Mucosa of descending colon (tissue), 3 donors: Measurements from ENCODE around the gene PPP1R12C. TPM values are rescaled to one million over a fixed set of nuclear protein-coding genes. Genes with fewer than 3 reads are reported as not detected.

ENCODE experiments used
- ATAC-seq: fragments of 200-7000 bp; cut with Tn5 transposase; one replicate; pipeline ENCODE4 v1.9.1; 2020; ENCODE audit warnings: mild to moderate bottlenecking, moderate library complexity
- DNase-seq, 3 donors: peaks; one replicate each; pipeline ENCODE4 v3.0.0-alpha.2; 2020
- H3K36me3 ChIP-seq: fragments of 200-600 bp; one replicate; pipeline ENCODE4 v1.8.0; 2021; ENCODE audit warnings: low read depth, mild to moderate bottlenecking
- H3K4me1 ChIP-seq: fragments of 200-600 bp; one replicate; pipeline ENCODE4 v1.8.0; 2021; ENCODE audit warnings: low read depth, mild to moderate bottlenecking
- H3K4me3 ChIP-seq: fragments of 200-600 bp; one replicate; pipeline ENCODE4 v1.8.0; 2021; ENCODE audit warnings: mild to moderate bottlenecking
- H3K9me3 ChIP-seq: fragments of 200-600 bp; one replicate; pipeline ENCODE4 v1.8.0; 2021; ENCODE audit warnings: mild to moderate bottlenecking
- CTCF ChIP-seq: fragments of 200-600 bp; IDR thresholded peaks from one replicate; pipeline ENCODE4 v1.8.0; 2022; ENCODE audit warnings: antibody characterized with exemption, mild to moderate bottlenecking
- intact Hi-C, 2 donors: fragments of 100-400 bp; cut with DNase I in 1 of 2; cut with micrococcal nuclease in 1 of 2; formaldehyde crosslinking; loops; one replicate each; pipeline versions ENCODE4 v1.11.0 to v1.11.1; 2022; cut with DNase I, micrococcal nuclease
- total RNA-seq, 3 donors: library from RNA; stranded (reverse); fragmentation: NEBNext Ultra II Directional in 2 of 3; extraction: Animal tissue kit (Norgen Biotek cat#: 25700) in 2 of 3; gene quantifications; one replicate each; pipeline versions ENCODE4 v1.2.1 to v1.2.4, GENCODE V29; 2021 to 2023
- donor health status: DM: no; HTN: no; CAD: no; lungs with moderate emphysema.
- donor health status: DM: no; HTN: no; CAD: no.
- donor health status: DM: no; HTN: yes; CAD: no.

Gene PPP1R12C
- total RNA-seq, 3 donors from 2014 or later, result 99.8 to 236 (median 112) TPM

DNA sequence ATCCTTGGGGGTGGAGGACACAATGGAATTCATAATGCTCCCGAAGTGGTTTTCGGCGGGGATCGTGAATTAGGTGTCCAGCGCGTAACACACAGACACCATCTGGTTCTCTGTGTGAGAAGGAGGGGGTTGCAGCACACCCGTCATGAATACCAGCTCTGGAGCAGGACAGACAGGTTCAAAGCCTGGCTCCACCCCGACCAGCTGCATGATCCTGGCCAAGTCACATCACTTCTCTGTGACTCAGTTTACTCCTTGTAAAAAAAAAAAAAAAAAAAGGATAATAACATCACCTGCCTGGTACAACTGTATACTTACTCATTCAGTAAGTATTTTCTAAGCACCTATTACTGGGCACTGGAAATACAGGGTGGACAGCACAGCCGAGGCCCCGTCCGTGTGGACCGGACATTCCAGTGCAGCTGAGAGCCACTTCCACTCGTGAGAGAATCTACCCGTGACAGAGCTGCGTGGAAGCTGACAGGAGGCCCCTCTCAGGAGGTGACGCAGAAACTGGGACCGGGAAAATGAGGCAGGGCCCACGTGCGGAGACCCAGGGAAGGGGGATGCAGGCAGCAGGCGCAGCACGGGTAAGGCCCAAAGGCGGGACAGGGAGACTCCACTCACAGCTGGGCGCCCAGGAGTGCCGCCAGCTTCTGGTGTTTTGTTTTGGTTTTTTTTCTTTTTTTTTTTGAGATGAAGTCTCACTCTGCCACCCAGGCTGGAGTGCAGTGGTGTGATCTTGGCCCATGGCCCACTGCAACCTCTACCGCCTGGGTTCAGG is 66.5 kb downstream of the PPP1R12C start:
- no peak for TF ChIP-seq CTCF
- no peaks in the 10 kb centered on the region for H3K9me3 ChIP-seq
- H3K4me1 ChIP-seq, result no peaks in the 10 kb centered on the region
- no peak for DNase-seq
- H3K36me3 ChIP-seq, result peaks cover 18% of the 10 kb centered on the region
- no peak overlapping the region for H3K4me3 ChIP-seq
- intact Hi-C loops, result no loop called here
- no peak for ATAC-seq

DNA sequence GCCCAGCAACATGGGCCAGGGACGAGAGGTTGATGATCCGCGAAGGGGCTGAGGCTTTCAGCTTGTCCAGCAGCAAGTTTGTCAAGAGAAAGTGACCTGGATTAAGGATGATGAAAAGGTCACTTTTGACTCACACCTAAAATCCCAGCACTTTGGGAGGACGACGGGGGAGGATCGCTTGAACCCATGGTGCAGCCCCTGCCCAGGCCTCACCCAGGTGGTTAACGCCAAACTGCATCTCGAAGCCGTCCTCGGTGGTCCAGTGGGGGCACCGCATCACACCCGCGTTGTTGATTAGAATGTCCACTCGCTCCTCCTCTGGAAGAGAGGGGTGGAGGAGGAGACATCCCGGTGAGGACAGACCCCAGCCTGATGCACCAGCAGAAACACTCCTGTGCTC is 69.0 kb downstream of the PPP1R12C start:
- ATAC-seq (no peak), DNase-seq (no peak)
- no peaks in the 10 kb centered on the region for H3K4me1 ChIP-seq
- no peaks in the 10 kb centered on the region for H3K9me3 ChIP-seq
- H3K4me3 ChIP-seq, result no peak overlapping the region
- peaks cover 10% of the 10 kb centered on the region for H3K36me3 ChIP-seq
- intact Hi-C loops, result no loop called here
- TF ChIP-seq CTCF, result no peak

- H3K9me3 ChIP-seq, result no peaks in the 10 kb centered on the region
- no peak for ATAC-seq
- peaks cover 10% of the 10 kb centered on the region for H3K36me3 ChIP-seq
- DNase-seq, result no peak
- no peak for TF ChIP-seq CTCF
- intact Hi-C loops, result no loop called here
- no peak overlapping the region for H3K4me3 ChIP-seq
- H3K4me1 ChIP-seq, result no peaks in the 10 kb centered on the region
Observed at GRCh38 chr19:55047951-55048350, 69.5 kb downstream of the PPP1R12C start.

DNA sequence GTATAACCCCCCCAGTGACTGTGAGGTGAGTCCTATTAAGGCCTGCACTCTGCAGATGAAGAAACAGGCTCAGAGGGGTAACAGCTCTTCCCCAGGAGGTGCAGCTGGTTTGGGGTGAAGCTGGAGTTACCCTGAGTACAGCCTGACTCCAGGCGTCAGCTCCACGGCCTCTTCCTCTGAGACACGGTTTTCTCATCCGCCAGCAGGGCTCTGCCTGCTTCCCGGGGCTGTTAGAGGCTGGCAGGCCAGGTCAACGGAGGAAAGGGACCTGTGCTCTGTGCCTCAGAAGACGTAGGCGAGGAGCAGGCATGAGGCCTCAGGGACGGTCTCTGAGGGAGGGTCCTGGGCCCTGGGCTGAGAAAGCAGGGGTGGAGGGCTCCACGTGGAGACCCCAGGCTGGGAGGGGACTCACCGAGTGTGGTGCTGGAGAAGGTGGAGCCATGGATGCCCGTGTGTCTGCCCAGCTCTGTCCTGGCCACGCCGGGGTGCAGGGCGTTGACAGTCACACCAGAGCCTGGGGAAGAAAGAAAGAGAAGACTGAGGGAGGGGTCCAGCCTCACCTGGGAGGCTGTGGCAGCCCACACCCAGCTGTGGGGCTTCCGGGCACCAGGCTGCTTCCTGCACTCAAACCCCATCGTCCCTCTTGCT is 70.3 kb downstream of the PPP1R12C start:
- no peak for TF ChIP-seq CTCF
- Histone ChIP-seq H3K36me3 (peaks cover 10% of the 10 kb centered on the region), H3K4me3 (no peak overlapping the region), H3K9me3 (no peaks in the 10 kb centered on the region), H3K4me1 (no peaks in the 10 kb centered on the region)
- intact Hi-C loops, result no loop called here
- ATAC-seq (no peak), DNase-seq (no peak)

- ATAC-seq (no peak), DNase-seq (no peak)
- TF ChIP-seq CTCF, result no peak
- peaks cover 7% of the 10 kb centered on the region for H3K36me3 ChIP-seq
- no peaks in the 10 kb centered on the region for H3K4me1 ChIP-seq
- H3K9me3 ChIP-seq, result no peaks in the 10 kb centered on the region
- intact Hi-C loops, result no loop called here
- H3K4me3 ChIP-seq, result no peak overlapping the region
Observed at GRCh38 chr19:55044771-55045716, 72.4 kb downstream of the PPP1R12C start.
